Astrocyte (in vitro differentiated cells and primary cell): ENCODE results near the gene CDH23. TPM values are rescaled to one million over a fixed set of nuclear protein-coding genes. Genes with fewer than 3 reads are reported as not detected.

Source experiments
- DNase-seq: peaks from one replicate; pipeline ENCODE4 v3.0.0-alpha.2; 2010; ENCODE audit warnings: low read depth
- FAIRE-seq: peaks from 2 replicates; lab custom pipeline; 2011; peaks lifted over from hg19 to GRCh38; lab: Jason Lieb, UNC
- H2AFZ ChIP-seq: 2 replicates; pipeline ENCODE4 v1.6.0; 2012; ENCODE audit warnings: low read depth, low read length, inconsistent platforms
- H3K27ac ChIP-seq: 2 replicates; pipeline ENCODE4 v1.5.1; 2011; ENCODE audit warnings: low read depth, low read length, inconsistent platforms
- H3K27me3 ChIP-seq: 2 replicates; pipeline ENCODE4 v1.6.0; 2011; ENCODE audit warnings: low read length, inconsistent platforms; ENCODE audit not compliant: insufficient read depth
- H3K36me3 ChIP-seq: 2 replicates; pipeline ENCODE4 v1.5.1; 2011; ENCODE audit warnings: low read length, inconsistent platforms; ENCODE audit not compliant: insufficient read depth
- H3K4me1 ChIP-seq: 2 replicates; pipeline ENCODE4 v1.5.1; 2011; ENCODE audit warnings: low read length, inconsistent platforms; ENCODE audit not compliant: insufficient read depth
- H3K4me2 ChIP-seq: 2 replicates; pipeline ENCODE4 v1.6.0; 2012; ENCODE audit warnings: low read length, inconsistent platforms
- H3K4me3 ChIP-seq: 2 replicates; pipeline ENCODE4 v1.5.1; 2011; ENCODE audit warnings: low read depth, mild to moderate bottlenecking, low read length, inconsistent platforms; ENCODE audit not compliant: insufficient read depth
- H3K79me2 ChIP-seq: 2 replicates; pipeline ENCODE4 v1.6.0; 2012; ENCODE audit warnings: mild to moderate bottlenecking, low read length, inconsistent platforms; ENCODE audit not compliant: insufficient read depth
- H3K9ac ChIP-seq: 2 replicates; pipeline ENCODE4 v1.6.0; 2012; ENCODE audit warnings: mild to moderate bottlenecking, low read length, inconsistent platforms
- H3K9me3 ChIP-seq: 2 replicates; pipeline ENCODE4 v1.5.1; 2012; ENCODE audit warnings: low read depth, mild to moderate bottlenecking, low read length, inconsistent platforms; ENCODE audit not compliant: insufficient read depth
- H4K20me1 ChIP-seq: 2 replicates; pipeline ENCODE4 v1.6.0; 2012; ENCODE audit warnings: low read length, inconsistent platforms; ENCODE audit not compliant: insufficient read depth
- H3K27ac Mint-ChIP-seq: one replicate; pipeline ENCODE4 v1.8.0; 2021; ENCODE audit warnings: mild to moderate bottlenecking, mixed read lengths; ENCODE audit not compliant: unreplicated experiment
- H3K27me3 Mint-ChIP-seq: one replicate; pipeline ENCODE4 v1.8.0; 2021; ENCODE audit warnings: low read depth, mixed read lengths; ENCODE audit not compliant: unreplicated experiment
- H3K36me3 Mint-ChIP-seq: one replicate; pipeline ENCODE4 v1.8.0; 2021; ENCODE audit warnings: low read depth, mixed read lengths; ENCODE audit not compliant: unreplicated experiment
- H3K4me1 Mint-ChIP-seq: one replicate; pipeline ENCODE4 v1.8.0; 2021; ENCODE audit warnings: low read depth, mixed read lengths; ENCODE audit not compliant: unreplicated experiment
- H3K4me3 Mint-ChIP-seq: one replicate; pipeline ENCODE4 v1.8.0; 2021; ENCODE audit warnings: mild to moderate bottlenecking, moderate library complexity, mixed read lengths; ENCODE audit not compliant: unreplicated experiment
- H3K9me3 Mint-ChIP-seq: one replicate; pipeline ENCODE4 v1.8.0; 2021; ENCODE audit warnings: mild to moderate bottlenecking, mixed read lengths; ENCODE audit not compliant: unreplicated experiment
- CTCF ChIP-seq: IDR thresholded peaks from 2 replicates; pipeline ENCODE4 v1.5.1; 2011; ENCODE audit warnings: low read depth, mild to moderate bottlenecking, inconsistent platforms, low read length, moderate library complexity; ENCODE audit not compliant: insufficient read depth
- EZH2 ChIP-seq: IDR thresholded peaks from 2 replicates; pipeline ENCODE4 v1.6.1; 2012; ENCODE audit warnings: mild to moderate bottlenecking, low read length, inconsistent platforms; ENCODE audit not compliant: insufficient read depth
- total RNA-seq: library from RNA; stranded (reverse); gene quantifications from 2 replicates; pipeline ENCODE4 v1.2.1, GENCODE V29; 2021

CDH23 gene
- total RNA-seq, 1 donor from 2014 or later: not detected

- Histone ChIP-seq H2AFZ (no peak overlapping the region), H3K4me1 (peaks cover 15% of the 10 kb centered on the region), H3K79me2 (no peaks in the 10 kb centered on the region), H3K9me3 (peaks cover 2% of the 10 kb centered on the region), H3K36me3 (no peaks in the 10 kb centered on the region), H3K27me3 (peaks cover 3% of the 10 kb centered on the region), H4K20me1 (no peaks in the 10 kb centered on the region), H3K9ac (no peak overlapping the region), H3K4me3 (no peak overlapping the region), H3K27ac (no peak overlapping the region), H3K4me2 (no peak overlapping the region)
- Mint-ChIP-seq H3K36me3 (peaks cover 2% of the 10 kb centered on the region), H3K27me3 (peaks cover 34% of the 10 kb centered on the region), H3K9me3 (no peaks in the 10 kb centered on the region), H3K27ac (no peak overlapping the region), H3K4me1 (peaks cover 12% of the 10 kb centered on the region), H3K4me3 (no peak overlapping the region)
- DNase-seq (no peak), FAIRE-seq (no peak)
- TF ChIP-seq CTCF: no peak
Observed at GRCh38 chr10:71596759-71597158, 200.0 kb downstream of the CDH23 start.

GRCh38 chr10:71597821-71598498, 201.2 kb downstream of the CDH23 start:
- Histone ChIP-seq H4K20me1 (no peaks in the 10 kb centered on the region), H3K27me3 (no peaks in the 10 kb centered on the region), H3K27ac (no peak overlapping the region), H2AFZ (no peak overlapping the region), H3K79me2 (no peaks in the 10 kb centered on the region), H3K4me3 (no peak overlapping the region), H3K9me3 (peaks cover 2% of the 10 kb centered on the region), H3K4me2 (no peak overlapping the region), H3K9ac (peak overlapping the region; percentile 36), H3K36me3 (no peaks in the 10 kb centered on the region), H3K4me1 (peaks cover 15% of the 10 kb centered on the region)
- no peak for DNase-seq
- H3K27me3 Mint-ChIP-seq: peaks cover 33% of the 10 kb centered on the region
- TF ChIP-seq EZH2: no peak
- TF ChIP-seq CTCF: no peak
- no peaks in the 10 kb centered on the region for H3K9me3 Mint-ChIP-seq
- H3K4me3 Mint-ChIP-seq: no peak overlapping the region
- peaks cover 12% of the 10 kb centered on the region for H3K4me1 Mint-ChIP-seq
- H3K27ac Mint-ChIP-seq: no peak overlapping the region
- no peak for FAIRE-seq
- peaks cover 2% of the 10 kb centered on the region for H3K36me3 Mint-ChIP-seq

GRCh38 chr10:71598621-71599055, 201.9 kb downstream of the CDH23 start:
- Histone ChIP-seq H3K36me3 (no peaks in the 10 kb centered on the region), H3K79me2 (no peaks in the 10 kb centered on the region), H2AFZ (no peak overlapping the region), H3K4me3 (no peak overlapping the region), H3K4me1 (peaks cover 15% of the 10 kb centered on the region), H3K27me3 (no peaks in the 10 kb centered on the region), H3K9me3 (peaks cover 2% of the 10 kb centered on the region), H4K20me1 (no peaks in the 10 kb centered on the region), H3K4me2 (no peak overlapping the region), H3K9ac (peak overlapping the region; percentile 36), H3K27ac (no peak overlapping the region)
- FAIRE-seq (no peak), DNase-seq (no peak)
- TF ChIP-seq CTCF: no peak
- TF ChIP-seq EZH2: no peak
- no peaks in the 10 kb centered on the region for H3K9me3 Mint-ChIP-seq
- H3K27me3 Mint-ChIP-seq: peaks cover 30% of the 10 kb centered on the region
- H3K4me1 Mint-ChIP-seq: peaks cover 14% of the 10 kb centered on the region
- no peak overlapping the region for H3K4me3 Mint-ChIP-seq
- peaks cover 2% of the 10 kb centered on the region for H3K36me3 Mint-ChIP-seq
- no peak overlapping the region for H3K27ac Mint-ChIP-seq
